Embryonic facial prominence (tissue), 1 donor: Measurements from ENCODE around the gene COL27A1.
A peak's percentile ranks its signal among the peaks of the same experiment; 100 is the strongest.

Experiments used
- DNase-seq: peaks from one replicate; pipeline ENCODE4 v3.0.0-alpha.2; 2016; ENCODE audit errors: extremely low spot score

COL27A1 gene

GRCh38 chr9:114149181-114149580 lies 6.2 kb upstream of the COL27A1 start:
- no peak for DNase-seq

- no peak for DNase-seq
Measured at GRCh38 chr9:114149765-114150340, 5.5 kb upstream of the COL27A1 start.

GRCh38 chr9:114150608-114151007 lies 4.7 kb upstream of the COL27A1 start:
- no peak for DNase-seq

GRCh38 chr9:114151426-114151956 lies 3.8 kb upstream of the COL27A1 start:
- DNase-seq = no peak

GRCh38 chr9:114153761-114154599 lies 1.4 kb upstream of the COL27A1 start:
- DNase-seq = no peak

- DNase-seq = no peak
Measured at GRCh38 chr9:114154600-114155102, 686 bp upstream of the COL27A1 start.

GRCh38 chr9:114155995-114156656 lies 789 bp downstream of the COL27A1 start:
- no peak for DNase-seq

- peak; percentile 47 for DNase-seq
Measured at GRCh38 chr9:114156657-114157421, 1.5 kb downstream of the COL27A1 start.

- no peak for DNase-seq
Measured at GRCh38 chr9:114157516-114158176, 2.3 kb downstream of the COL27A1 start.

- no peak for DNase-seq
Measured at GRCh38 chr9:114158482-114159130, 3.3 kb downstream of the COL27A1 start.

- DNase-seq = no peak
Measured at GRCh38 chr9:114159691-114160090, 4.4 kb downstream of the COL27A1 start.

- DNase-seq = no peak
Measured at GRCh38 chr9:114161513-114161912, 6.2 kb downstream of the COL27A1 start.

GRCh38 chr9:114163517-114163951 lies 8.2 kb downstream of the COL27A1 start:
- no peak for DNase-seq

- DNase-seq = no peak
Measured at GRCh38 chr9:114164191-114164794, 9.0 kb downstream of the COL27A1 start.

GRCh38 chr9:114165407-114166102 lies 10.2 kb downstream of the COL27A1 start:
- no peak for DNase-seq

- no peak for DNase-seq
Measured at GRCh38 chr9:114166103-114166470, 10.8 kb downstream of the COL27A1 start.

GRCh38 chr9:114166614-114167572 lies 11.6 kb downstream of the COL27A1 start:
- no peak for DNase-seq

- no peak for DNase-seq
Measured at GRCh38 chr9:114167591-114168091, 12.3 kb downstream of the COL27A1 start.
